Left renal pelvis (tissue), 4 donors: ENCODE results near the gene CELF1. TPM values are rescaled to one million over a fixed set of nuclear protein-coding genes. Genes with fewer than 3 reads are reported as not detected.

Source experiments
- DNase-seq, 4 donors: peaks; one replicate each; pipeline ENCODE4 v3.0.0-alpha.2; 2013; ENCODE audit warnings: low read depth in 4 of 4, low spot score in 3 of 4
- polyA plus RNA-seq, 4 donors: library from polyadenylated mRNA; unstranded; fragments of 120-200 nt; gene quantifications; one replicate each; pipeline ENCODE4 v1.2.1, GENCODE V29; 2013; ENCODE audit not compliant: insufficient read length in 4 of 4

The CELF1 gene
- 100 to 1,000 TPM in 2 of 4 donors, 10 to 100 TPM in 2; 76.5 to 122 (median 106) TPM for polyA plus RNA-seq

- peak; percentile 74 to 87 (median 82) for DNase-seq
Observed at GRCh38 chr11:47552566-47553405, at the start of gene CELF1. TSS of gene CELF1 (minus strand) at chr11:47553132. CDS start at chr11:47499523, 53,609 bp downstream.

- DNase-seq = no peak
Observed at GRCh38 chr11:47599902-47600301, 47.0 kb upstream of the CELF1 start.

- no peak for DNase-seq
Observed at GRCh38 chr11:47595967-47596366, 43.0 kb upstream of the CELF1 start.

GRCh38 chr11:47595029-47595428, 42.1 kb upstream of the CELF1 start:
- DNase-seq = no peak

- DNase-seq = no peak
Observed at GRCh38 chr11:47593934-47594855, 41.3 kb upstream of the CELF1 start, which contains the start of gene C1QTNF4. TSS of gene C1QTNF4 (minus strand) at chr11:47594411. CDS start at chr11:47590810, 3,601 bp downstream.

GRCh38 chr11:47593492-47593933, 40.6 kb upstream of the CELF1 start:
- DNase-seq = no peak

GRCh38 chr11:47592970-47593369, 40.0 kb upstream of the CELF1 start:
- DNase-seq = no peak

- DNase-seq = no peak
Observed at GRCh38 chr11:47592251-47592650, 39.3 kb upstream of the CELF1 start.

GRCh38 chr11:47591764-47592163, 38.8 kb upstream of the CELF1 start:
- no peak for DNase-seq

- DNase-seq = no peak
Observed at GRCh38 chr11:47589977-47590861, 37.3 kb upstream of the CELF1 start.

- no peak for DNase-seq
Observed at GRCh38 chr11:47589584-47589976, 36.6 kb upstream of the CELF1 start.

GRCh38 chr11:47589118-47589517, 36.2 kb upstream of the CELF1 start:
- DNase-seq = no peak

GRCh38 chr11:47587723-47588326, 34.9 kb upstream of the CELF1 start:
- DNase-seq = no peak

- no peak for DNase-seq
Observed at GRCh38 chr11:47587039-47587716, 34.2 kb upstream of the CELF1 start.

- no peak for DNase-seq
Observed at GRCh38 chr11:47586098-47586855, 33.3 kb upstream of the CELF1 start, which contains the start of gene FAM180B. TSS of gene FAM180B (plus strand) at chr11:47586678. CDS start at chr11:47586769, 91 bp downstream.

GRCh38 chr11:47583844-47584243, 30.9 kb upstream of the CELF1 start:
- DNase-seq = no peak

GRCh38 chr11:47578524-47579494, 25.9 kb upstream of the CELF1 start, which contains the start of the genes KBTBD4 and NDUFS3:
TSS of gene KBTBD4 (minus strand) at chr11:47578970. CDS start at chr11:47578951, 19 bp downstream.
TSS of gene NDUFS3 (plus strand) at chr11:47579074. CDS start at chr11:47579092, 18 bp downstream.
- DNase-seq = peak; percentile 85 to 89 (median 86)
